BJ (cell line): Measurements from ENCODE around the gene SBNO2. TPM values are rescaled to one million over a fixed set of nuclear protein-coding genes. Genes with fewer than 3 reads are reported as not detected.

Source experiments
- CTCF ChIA-PET: fragments of 350-600 bp; formaldehyde crosslinking; extraction: SDS; loops from one replicate; lab custom pipeline; 2021; ENCODE audit warnings: antibody characterized with exemption, inconsistent platforms; lab: Yijun Ruan, JAX
- POLR2A ChIA-PET: fragments of 300-600 bp; sonication (Branson Sonifier 250); formaldehyde crosslinking; extraction: SDS; loops from one replicate; lab custom pipeline; 2021; ENCODE audit warnings: antibody characterized with exemption; lab: Charles Lee
- DNase-seq: peaks from one replicate; pipeline ENCODE4 v3.0.0-alpha.2; 2011; ENCODE audit warnings: low read depth
- H3K27me3 ChIP-seq: 2 replicates; pipeline ENCODE4 v1.6.0; 2011; ENCODE audit warnings: low read length; ENCODE audit not compliant: control insufficient read depth, insufficient read depth
- H3K36me3 ChIP-seq: 2 replicates; pipeline ENCODE4 v1.5.1; 2011; ENCODE audit warnings: low read length; ENCODE audit not compliant: control insufficient read depth, insufficient read depth
- H3K4me3 ChIP-seq: 2 replicates; pipeline ENCODE4 v1.5.1; 2011; ENCODE audit warnings: low read depth, mild to moderate bottlenecking, control low read depth, low read length
- polyA plus RNA-seq: library from polyadenylated mRNA; depleted of rRNA; stranded (reverse); fragments of >200 nt; gene quantifications from 2 replicates; pipeline ENCODE4 v1.2.3, GENCODE V29; 2011
- TF ChIP-seq, protein P1 (sequence below): IDR thresholded peaks from 2 replicates; pipeline ENCODE4 v1.5.1; 2011; ENCODE audit warnings: low read depth, mild to moderate bottlenecking, control low read depth, inconsistent platforms, low read length, moderate library complexity; ENCODE audit not compliant: insufficient read depth

The SBNO2 gene
- polyA plus RNA-seq, 1 experiment = 26.1 TPM

- ChIA-PET POLR2A (interaction anchor here (0.6 kb wide), 1 partner anchor 51 kb away, joined by 5 read pairs; the partner anchor contains the start of gene CIRBP), CTCF (interaction anchor here (1.6 to 2.5 kb wide), 3 partner anchors 9 to 27 kb away, joined by 5 to 8 read pairs (median 6); partner anchors contain the start of gene ATP5F1D)
- TF ChIP-seq, protein P1, sequence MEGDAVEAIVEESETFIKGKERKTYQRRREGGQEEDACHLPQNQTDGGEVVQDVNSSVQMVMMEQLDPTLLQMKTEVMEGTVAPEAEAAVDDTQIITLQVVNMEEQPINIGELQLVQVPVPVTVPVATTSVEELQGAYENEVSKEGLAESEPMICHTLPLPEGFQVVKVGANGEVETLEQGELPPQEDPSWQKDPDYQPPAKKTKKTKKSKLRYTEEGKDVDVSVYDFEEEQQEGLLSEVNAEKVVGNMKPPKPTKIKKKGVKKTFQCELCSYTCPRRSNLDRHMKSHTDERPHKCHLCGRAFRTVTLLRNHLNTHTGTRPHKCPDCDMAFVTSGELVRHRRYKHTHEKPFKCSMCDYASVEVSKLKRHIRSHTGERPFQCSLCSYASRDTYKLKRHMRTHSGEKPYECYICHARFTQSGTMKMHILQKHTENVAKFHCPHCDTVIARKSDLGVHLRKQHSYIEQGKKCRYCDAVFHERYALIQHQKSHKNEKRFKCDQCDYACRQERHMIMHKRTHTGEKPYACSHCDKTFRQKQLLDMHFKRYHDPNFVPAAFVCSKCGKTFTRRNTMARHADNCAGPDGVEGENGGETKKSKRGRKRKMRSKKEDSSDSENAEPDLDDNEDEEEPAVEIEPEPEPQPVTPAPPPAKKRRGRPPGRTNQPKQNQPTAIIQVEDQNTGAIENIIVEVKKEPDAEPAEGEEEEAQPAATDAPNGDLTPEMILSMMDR = no peak
- Histone ChIP-seq H3K4me3 (no peak overlapping the region), H3K36me3 (peaks cover 16% of the 10 kb centered on the region), H3K27me3 (no peaks in the 10 kb centered on the region)
- DNase-seq = no peak
These were observed 43.3 kb upstream of the SBNO2 start for GRCh38 chr19:1217366-1217765.

GRCh38 chr19:1216756-1217155, 42.7 kb upstream of the SBNO2 start:
- DNase-seq = no peak
- ChIA-PET CTCF (interaction anchor here (0.6 to 2.5 kb wide), 5 partner anchors 9 to 712 kb away, joined by 4 to 8 read pairs (median 6); partner anchors contain the start of gene ATP5F1D), POLR2A (interaction anchor here (0.6 kb wide), 1 partner anchor 52 kb away, joined by 5 read pairs; the partner anchor contains the start of gene CIRBP)
- no peaks in the 10 kb centered on the region for H3K27me3 ChIP-seq
- H3K4me3 ChIP-seq = no peak overlapping the region
- peaks cover 16% of the 10 kb centered on the region for H3K36me3 ChIP-seq
- TF ChIP-seq, protein P1 = no peak

DNA sequence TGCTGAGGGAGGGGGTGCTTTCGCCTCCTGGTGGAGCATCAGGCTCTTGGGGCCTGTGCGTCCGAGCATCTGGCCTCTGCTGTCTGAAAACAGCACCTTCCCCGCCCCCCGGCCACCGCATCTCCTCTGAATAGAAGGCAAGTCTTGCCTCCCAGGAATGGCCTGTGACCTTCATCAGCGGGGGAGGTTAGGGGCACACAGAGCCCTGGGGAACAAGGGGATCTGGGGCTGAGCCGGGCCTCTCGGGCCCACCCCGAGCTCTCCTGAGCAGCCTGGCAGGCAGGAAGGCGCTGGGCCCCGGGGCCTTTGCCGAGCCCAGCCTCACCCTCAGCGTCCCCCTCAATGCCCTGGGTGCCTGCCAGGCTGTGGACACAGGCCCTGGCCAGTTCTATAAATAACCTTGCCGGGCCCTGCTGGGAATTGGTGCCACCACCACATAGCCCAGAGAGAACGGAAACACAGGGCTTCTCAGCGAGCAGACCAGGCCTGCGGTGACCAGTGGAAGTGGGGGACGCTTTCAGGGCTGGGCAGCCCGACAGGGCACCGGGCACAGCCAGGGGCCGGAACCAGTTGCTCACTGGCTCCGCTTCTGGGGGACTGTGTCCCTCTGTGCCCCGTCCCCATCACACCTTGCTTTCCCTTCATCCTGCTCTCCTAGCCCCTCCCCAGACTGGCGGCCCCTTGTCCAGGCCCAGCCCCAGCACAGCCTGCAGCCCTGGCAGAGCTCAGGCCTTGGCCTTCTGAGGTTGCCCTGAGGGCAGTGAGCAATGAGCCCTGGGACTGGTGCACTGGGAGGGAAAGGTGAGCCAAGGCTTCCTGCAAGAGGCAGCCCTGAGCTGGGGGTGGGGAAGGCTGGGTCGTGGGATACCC, 41.0 kb upstream of the SBNO2 start:
- TF ChIP-seq, protein P1 = peak; percentile 19
- Histone ChIP-seq H3K36me3 (peaks cover 7% of the 10 kb centered on the region), H3K4me3 (no peak overlapping the region), H3K27me3 (no peaks in the 10 kb centered on the region)
- DNase-seq = no peak
- POLR2A ChIA-PET = interaction anchor here (0.7 kb wide), 1 partner anchor 52 kb away, joined by 4 read pairs; no protein-coding TSS in a partner anchor
- CTCF ChIA-PET = interaction anchor here (0.6 to 2.5 kb wide), 5 partner anchors 11 to 51 kb away, joined by 3 to 8 read pairs (median 6); no protein-coding TSS in a partner anchor

- H3K4me3 ChIP-seq = no peak overlapping the region
- peaks cover 9% of the 10 kb centered on the region for H3K36me3 ChIP-seq
- ChIA-PET POLR2A (no interaction called here), CTCF (interaction anchor here (0.9 to 1.7 kb wide), 4 partner anchors 9 to 101 kb away, joined by 3 to 6 read pairs (median 4); no protein-coding TSS in a partner anchor)
- no peak for DNase-seq
- no peaks in the 10 kb centered on the region for H3K27me3 ChIP-seq
- TF ChIP-seq, protein P1 = no peak
These were observed 40.3 kb upstream of the SBNO2 start for GRCh38 chr19:1214299-1214861.
